HL-60/S4 treated with phorbol 12-myristate 13-acetate at 8.2 ng/mL for 4 days and 3 days (cell line): ENCODE data around the gene DOCK8.
"Not testable (repeated sequence)": the region's sequence is repeated elsewhere in the genome, so short reads cannot be mapped to it uniquely, and the experiment has no call there.

Experiments
- in situ Hi-C: fragments of 300-500 bp; cut with MboI; formaldehyde crosslinking; loops from 2 replicates; pipeline ENCODE4 v1.15.0; 2022; ENCODE audit warnings: low sequenced_read_pairs

DOCK8 gene

GRCh38 chr9:404234-404633 lies 189.6 kb downstream of the DOCK8 start:
- in situ Hi-C loops = no loop called here

GRCh38 chr9:405341-405740 lies 190.7 kb downstream of the DOCK8 start:
- in situ Hi-C loops = no loop called here

GRCh38 chr9:406886-407654 lies 192.4 kb downstream of the DOCK8 start:
- in situ Hi-C loops = no loop called here

- in situ Hi-C loops = not testable (repeated sequence)
Measured at GRCh38 chr9:409655-410054, 195.0 kb downstream of the DOCK8 start.

- in situ Hi-C loops = no loop called here
Measured at GRCh38 chr9:414595-414994, 199.9 kb downstream of the DOCK8 start.

GRCh38 chr9:419571-420171 lies 205.0 kb downstream of the DOCK8 start:
- in situ Hi-C loops = loop anchor here (10.0 kb wide), 1 partner anchor 85 kb away; no protein-coding TSS in a partner anchor

- in situ Hi-C loops = loop anchor here (10.0 kb wide), 1 partner anchor 87 kb away; no protein-coding TSS in a partner anchor
Measured at GRCh38 chr9:421896-422295, 207.2 kb downstream of the DOCK8 start.

- in situ Hi-C loops = loop anchor here (10.0 kb wide), 1 partner anchor 91 kb away; no protein-coding TSS in a partner anchor
Measured at GRCh38 chr9:426264-426663, 211.6 kb downstream of the DOCK8 start.

- in situ Hi-C loops = loop anchor here (10.0 kb wide), 1 partner anchor 92 kb away; no protein-coding TSS in a partner anchor
Measured at GRCh38 chr9:426976-427375, 212.3 kb downstream of the DOCK8 start.

- in situ Hi-C loops = no loop called here
Measured at GRCh38 chr9:431701-432100, 217.0 kb downstream of the DOCK8 start.

- in situ Hi-C loops = no loop called here
Measured at GRCh38 chr9:436482-436881, 221.8 kb downstream of the DOCK8 start.

GRCh38 chr9:437066-437465 lies 222.4 kb downstream of the DOCK8 start:
- in situ Hi-C loops = no loop called here

GRCh38 chr9:437574-438001 lies 222.9 kb downstream of the DOCK8 start:
- in situ Hi-C loops = no loop called here

- in situ Hi-C loops = no loop called here
Measured at GRCh38 chr9:438066-438465, 223.4 kb downstream of the DOCK8 start.

GRCh38 chr9:438961-439768 lies 224.5 kb downstream of the DOCK8 start:
- in situ Hi-C loops = no loop called here

- in situ Hi-C loops = no loop called here
Measured at GRCh38 chr9:441126-441525, 226.5 kb downstream of the DOCK8 start.

- in situ Hi-C loops = no loop called here
Measured at GRCh38 chr9:444528-444927, 229.9 kb downstream of the DOCK8 start.

GRCh38 chr9:445033-445432 lies 230.4 kb downstream of the DOCK8 start:
- in situ Hi-C loops = no loop called here

- in situ Hi-C loops = no loop called here
Measured at GRCh38 chr9:446074-446699, 231.5 kb downstream of the DOCK8 start.

- in situ Hi-C loops = no loop called here
Measured at GRCh38 chr9:447230-448025, 232.8 kb downstream of the DOCK8 start.
